NT2/D1 (cell line): Measurements from ENCODE around the gene GAS7.

ENCODE experiments used
- YY1 ChIP-seq: IDR thresholded peaks from 2 replicates; pipeline ENCODE4 v1.6.1; 2011; ENCODE audit not compliant: insufficient read length, insufficient read depth
- ZNF274 ChIP-seq: IDR thresholded peaks from 2 replicates; pipeline ENCODE4 v1.6.1; 2011; ENCODE audit warnings: mild to moderate bottlenecking, low read depth, low read length

- no peak for TF ChIP-seq ZNF274
- TF ChIP-seq YY1: no peak
These were observed 173.2 kb downstream of the GAS7 start for GRCh38 chr17:10025224-10025623.
